GM21529 (cell line): ENCODE data around the gene HGD.
"Not testable (repeated sequence)": the region's sequence is repeated elsewhere in the genome, so short reads cannot be mapped to it uniquely, and the experiment has no call there.

Experiments
- ATAC-seq: cut with Tn5 transposase; IDR thresholded peaks from one replicate; pipeline ENCODE4 v1.9.1; 2021; ENCODE audit not compliant: unreplicated experiment

Gene HGD

GRCh38 chr3:120682095-120682681 is at the start of gene HGD:
Gene HGD (minus strand): TSS chr3:120682239. CDS start chr3:120682111, 128 bp downstream.
- no peak for ATAC-seq

DNA sequence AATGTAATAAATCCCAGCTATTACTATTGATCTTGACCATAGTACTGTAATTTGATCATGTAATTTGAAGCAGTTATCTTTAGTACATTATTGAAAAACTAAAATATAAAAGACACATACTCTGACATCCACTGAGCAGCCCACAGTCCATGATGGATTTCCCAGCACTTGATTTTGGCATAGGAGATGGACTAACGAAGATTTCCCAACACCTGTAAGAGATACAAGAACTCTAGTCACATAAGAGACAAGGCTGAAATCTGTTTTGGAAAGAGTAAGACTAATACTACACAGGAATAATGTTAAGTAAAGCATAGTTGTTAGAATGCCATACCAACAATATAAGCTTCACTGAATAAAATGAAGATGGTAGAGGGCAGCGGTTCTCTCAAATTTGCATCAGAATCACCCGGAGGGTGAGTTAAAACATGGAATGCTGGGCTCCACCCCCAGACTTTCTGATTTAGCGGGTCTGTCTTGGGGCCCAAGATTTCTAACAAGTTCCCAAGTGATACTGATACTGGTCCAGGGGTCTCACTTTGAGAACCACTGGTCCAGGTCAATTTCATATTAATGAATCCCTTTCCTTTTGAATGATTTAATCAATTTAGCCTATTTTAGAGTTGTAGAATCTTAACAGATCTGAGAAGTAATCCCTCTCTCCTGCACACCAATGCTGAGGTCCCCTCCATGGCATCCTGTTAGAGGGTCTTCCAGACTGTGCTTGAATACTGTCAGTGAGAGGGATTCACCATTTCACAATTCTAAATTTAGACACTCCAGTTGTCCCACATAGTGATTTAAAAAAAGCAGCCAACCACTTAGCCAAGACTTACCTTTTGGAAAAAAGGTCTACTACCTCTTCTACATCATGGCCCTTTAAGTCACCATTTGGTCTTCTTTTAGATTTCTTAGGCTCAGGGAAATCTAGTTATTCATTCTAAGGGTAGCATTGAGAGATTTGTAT is 48.8 kb upstream of the HGD start:
- ATAC-seq, result no peak

- ATAC-seq, result no peak
Observed at GRCh38 chr3:120726791-120727190, 44.8 kb upstream of the HGD start.

DNA sequence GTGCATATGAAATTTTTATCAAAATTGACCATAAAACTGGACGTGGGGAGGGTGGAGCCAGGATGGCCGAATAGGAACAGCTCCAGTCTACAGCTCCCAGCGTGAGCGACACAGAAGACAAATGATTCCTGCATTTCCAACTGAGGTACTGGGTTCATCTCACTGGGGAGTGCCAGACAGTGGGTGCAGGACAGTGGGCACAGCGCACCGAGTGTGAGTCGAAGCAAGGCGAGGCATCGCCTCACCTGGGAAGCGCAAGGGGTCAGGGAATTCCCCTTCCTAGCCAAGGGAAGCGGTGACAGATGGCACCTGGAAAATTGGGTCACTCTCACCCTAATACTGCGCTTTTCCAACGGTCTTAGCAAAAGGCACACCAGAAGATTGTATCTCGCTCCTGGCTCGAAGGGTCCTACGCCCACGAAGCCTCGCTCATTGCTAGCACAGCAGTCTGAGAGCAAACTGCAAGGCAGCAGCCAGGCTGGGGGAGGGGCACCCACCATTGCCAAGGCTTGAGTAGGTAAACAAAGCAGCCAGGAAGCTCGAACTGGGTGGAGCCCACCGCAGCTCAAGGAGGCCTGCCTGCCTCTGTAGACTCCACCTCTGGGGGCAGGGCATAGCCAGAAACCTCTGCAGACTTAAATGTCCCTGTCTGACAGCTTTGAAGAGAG is 37.3 kb upstream of the HGD start:
- ATAC-seq, result not testable (repeated sequence)

DNA sequence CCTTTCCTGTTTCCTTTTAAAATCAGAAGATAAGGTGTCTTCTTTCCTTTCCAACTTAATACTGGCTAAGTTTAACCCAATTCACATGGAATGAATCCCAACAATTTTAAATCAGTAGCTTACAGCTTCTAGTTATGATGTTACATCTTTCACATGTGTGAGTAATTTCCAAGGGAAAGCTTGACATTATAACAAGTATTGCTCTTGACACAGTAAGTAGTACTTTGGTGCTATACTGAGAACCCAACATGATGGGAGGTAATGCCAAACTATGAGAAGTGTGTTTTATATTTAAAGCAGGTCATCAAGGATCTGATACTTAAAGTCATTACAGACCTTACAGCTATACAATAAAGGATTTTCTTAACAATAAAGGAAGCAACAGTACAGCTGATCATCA is 31.2 kb upstream of the HGD start:
- ATAC-seq, result no peak

DNA sequence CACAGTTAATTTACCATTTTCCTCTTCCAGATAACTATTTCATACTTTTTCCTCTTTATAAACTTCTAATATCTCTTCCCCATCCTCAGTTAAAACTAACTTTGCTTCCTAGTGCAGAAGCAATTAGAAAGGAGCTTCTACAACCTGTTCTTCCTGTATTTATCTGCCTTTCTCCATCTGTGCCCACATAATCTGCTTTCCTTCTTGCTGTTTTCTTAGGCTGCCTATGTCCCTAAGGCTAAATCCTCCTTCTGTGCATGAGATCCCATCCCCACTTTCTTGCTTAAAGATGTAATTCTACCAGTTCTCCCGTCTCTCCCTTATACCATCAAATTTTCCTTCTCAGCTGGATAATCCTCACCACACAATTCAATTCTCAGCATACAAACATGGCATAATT is 28.3 kb upstream of the HGD start:
- ATAC-seq, result no peak

DNA sequence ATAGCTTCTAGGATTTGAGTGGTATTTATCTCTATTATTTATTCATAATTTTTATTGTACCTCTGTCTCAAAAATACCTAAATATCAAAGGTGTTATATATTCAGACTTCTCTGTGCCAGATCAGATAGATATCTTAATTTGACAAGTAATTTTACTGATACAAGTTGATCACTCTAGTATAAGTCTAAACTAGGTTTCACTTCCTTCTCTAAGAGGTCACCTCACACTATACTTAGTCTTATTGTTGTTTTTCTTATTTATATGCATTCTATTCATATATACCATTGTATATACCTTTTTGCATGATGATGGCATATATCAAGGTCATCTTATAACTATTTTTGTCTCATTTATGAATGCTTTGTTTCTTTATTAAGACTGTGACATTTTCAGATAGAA is 26.4 kb upstream of the HGD start:
- peak; percentile 69 for ATAC-seq

- ATAC-seq, result no peak
Observed at GRCh38 chr3:120706950-120707349, 24.9 kb upstream of the HGD start.

DNA sequence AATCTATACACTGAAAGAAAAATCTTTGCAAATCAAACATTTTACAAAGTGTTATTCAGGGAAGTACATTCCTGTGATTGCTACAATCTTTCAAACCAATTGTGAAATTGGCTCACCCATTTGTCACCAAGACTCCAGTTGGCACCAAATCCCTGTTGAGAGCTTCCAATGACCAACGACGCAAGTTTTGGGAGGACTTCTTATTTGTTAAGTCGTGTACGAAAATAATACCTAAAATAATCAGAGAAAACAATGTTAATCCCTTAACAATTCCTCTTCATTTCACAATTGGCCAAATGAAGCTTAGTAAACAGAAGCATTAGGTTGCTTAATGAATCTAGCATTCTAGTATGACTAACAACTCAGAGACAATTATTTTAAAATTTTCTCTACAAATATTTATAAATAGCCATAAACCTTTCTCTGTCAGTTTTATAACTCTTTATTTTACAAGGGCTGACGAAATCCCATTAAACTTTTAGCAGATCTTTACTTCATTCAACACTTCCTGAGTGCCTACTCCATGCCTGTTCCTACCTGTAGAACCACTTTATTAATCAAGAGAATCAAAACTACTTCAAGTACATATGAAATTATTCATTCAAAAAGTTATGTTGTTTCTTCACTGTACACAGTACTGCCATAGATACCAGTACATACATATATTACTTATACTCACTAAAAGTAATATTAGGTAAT is 24.0 kb upstream of the HGD start:
- ATAC-seq, result no peak

GRCh38 chr3:120699333-120699732 is 17.3 kb upstream of the HGD start:
- no peak for ATAC-seq

GRCh38 chr3:120693439-120694171 is 11.6 kb upstream of the HGD start:
- no peak for ATAC-seq

GRCh38 chr3:120689395-120689794 is 7.4 kb upstream of the HGD start:
- no peak for ATAC-seq

- peak; percentile 99 for ATAC-seq
Observed at GRCh38 chr3:120688121-120688520, 6.1 kb upstream of the HGD start.

GRCh38 chr3:120685411-120685810 is 3.4 kb upstream of the HGD start:
- no peak for ATAC-seq

- no peak for ATAC-seq
Observed at GRCh38 chr3:120684896-120685295, 2.9 kb upstream of the HGD start.

GRCh38 chr3:120683671-120684301 is 1.7 kb upstream of the HGD start:
- ATAC-seq, result no peak

DNA sequence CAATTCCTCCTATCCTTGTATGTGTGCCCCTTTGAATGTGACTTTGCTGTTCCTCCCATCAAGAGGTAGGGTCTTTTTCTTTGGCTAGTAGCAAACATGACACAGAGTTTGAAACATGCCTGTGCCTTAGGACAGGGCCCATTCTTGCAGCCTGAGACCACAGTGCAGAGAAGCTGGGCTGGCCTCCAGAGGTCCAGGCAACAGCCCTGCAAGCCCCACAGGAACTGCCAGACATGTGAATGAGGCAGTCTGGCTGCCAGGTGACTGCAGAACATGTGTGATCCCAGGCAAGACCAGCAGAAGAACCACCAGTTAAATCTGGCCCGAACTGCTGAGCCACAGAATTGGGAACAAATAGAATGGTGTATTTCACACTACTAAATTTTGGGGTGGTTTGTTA is 1.2 kb upstream of the HGD start:
- ATAC-seq, result no peak

DNA sequence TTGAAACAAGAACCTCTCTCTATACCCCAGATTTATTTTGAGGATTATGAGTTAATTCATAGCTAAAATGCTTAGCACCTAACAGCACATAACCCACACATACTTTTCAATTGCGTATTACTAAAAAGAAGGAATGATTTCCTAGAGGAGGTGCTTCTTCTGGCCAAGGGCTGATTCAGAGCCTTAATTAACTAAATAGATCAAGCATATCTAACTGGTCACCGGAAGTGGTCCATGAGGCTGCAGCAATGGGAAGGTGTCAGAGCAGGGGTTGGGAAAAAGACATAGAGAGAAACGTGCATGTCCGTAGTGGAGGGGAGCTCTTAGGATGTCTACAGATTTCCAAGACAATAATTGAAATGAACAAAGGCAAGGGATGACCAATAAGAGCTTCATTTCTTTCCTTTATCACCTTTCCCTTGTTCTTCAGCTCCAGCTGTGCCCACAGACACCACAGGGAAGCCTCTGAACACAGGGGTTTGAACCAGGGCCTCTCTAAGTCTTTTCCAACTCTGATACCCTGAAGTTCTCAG is 467 bp downstream of the HGD start:
- ATAC-seq, result no peak

- ATAC-seq, result no peak
Observed at GRCh38 chr3:120681018-120681417, 1.0 kb downstream of the HGD start.
